Activated naive CD4-positive, alpha-beta T cell treated with anti-CD3 and anti-CD28 coated beads, Interleukin-2, amount 50 U/mL, for 72 hours (primary cell): Measurements from ENCODE around the gene ABCB10. TPM values are rescaled to one million over a fixed set of nuclear protein-coding genes. Genes with fewer than 3 reads are reported as not detected.

Source experiments
- ATAC-seq, 2 donors: fragments of 150-1000 bp; cut with Tn5 transposase; 2 replicates each; pipeline ENCODE4 v1.10.0; 2021; ENCODE audit warnings: mild to moderate bottlenecking in 2 of 2, moderate library complexity in 2 of 2
- DNase-seq, 2 donors: peaks; one replicate each; pipeline ENCODE4 v3.0.0; 2021 to 2022; ENCODE audit warnings: low spot score in 2 of 2
- H3K27ac Mint-ChIP-seq, 2 donors: one replicate each; pipeline ENCODE4 v1.8.0; 2022; ENCODE audit warnings: mild to moderate bottlenecking in 2 of 2, mixed read lengths in 2 of 2
- H3K36me3 Mint-ChIP-seq, 2 donors: one replicate each; pipeline ENCODE4 v1.8.0; 2022; ENCODE audit warnings: mixed read lengths in 2 of 2
- H3K9me3 Mint-ChIP-seq, 2 donors: one replicate each; pipeline ENCODE4 v1.8.0; 2022; ENCODE audit warnings: mixed read lengths in 2 of 2
- total RNA-seq, 2 donors: library from RNA; stranded (reverse); gene quantifications; one replicate each; pipeline ENCODE4 v1.2.3, GENCODE V29; 2022

The ABCB10 gene
- total RNA-seq, 2 donors from 2014 or later, result 17.4 to 39.3 TPM

DNA sequence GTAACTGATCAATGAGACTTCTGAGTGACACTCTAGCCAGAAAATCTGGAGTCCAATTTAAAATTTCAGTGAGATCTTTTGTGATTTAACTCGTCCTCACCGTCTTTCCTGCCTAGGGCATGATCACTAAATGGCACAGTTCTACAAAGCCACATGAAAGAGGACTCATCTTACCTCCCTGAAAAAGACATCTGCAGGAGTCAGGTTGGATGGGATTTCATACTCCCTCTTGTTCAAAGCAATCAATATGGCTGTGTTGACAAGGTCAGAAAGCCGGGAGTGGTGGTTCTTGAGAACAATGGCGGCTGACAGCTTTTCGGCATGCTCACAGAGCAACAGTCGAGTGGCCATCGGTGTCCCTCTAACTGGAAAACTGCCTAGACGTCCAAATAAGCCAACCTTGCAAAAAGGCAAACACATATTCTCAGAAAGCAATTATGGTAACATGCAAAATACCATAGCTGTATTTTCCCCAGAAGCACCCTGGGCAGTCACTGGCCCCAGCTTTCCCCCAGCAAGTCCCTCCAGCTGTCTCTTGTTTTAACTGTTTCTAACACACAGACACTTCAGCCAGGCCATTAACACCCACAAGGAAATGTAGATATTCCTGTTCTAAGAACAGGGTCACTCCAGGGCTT lies 88.0 kb downstream of the ABCB10 start:
- Mint-ChIP-seq H3K36me3 (peaks cover 12 to 15% of the 10 kb centered on the region in 2 donors), H3K9me3 (no peaks in the 10 kb centered on the region), H3K27ac (peak overlapping the region in 1 of 2 donors; percentile 51)
- DNase-seq, result no peak
- no peak for ATAC-seq

DNA sequence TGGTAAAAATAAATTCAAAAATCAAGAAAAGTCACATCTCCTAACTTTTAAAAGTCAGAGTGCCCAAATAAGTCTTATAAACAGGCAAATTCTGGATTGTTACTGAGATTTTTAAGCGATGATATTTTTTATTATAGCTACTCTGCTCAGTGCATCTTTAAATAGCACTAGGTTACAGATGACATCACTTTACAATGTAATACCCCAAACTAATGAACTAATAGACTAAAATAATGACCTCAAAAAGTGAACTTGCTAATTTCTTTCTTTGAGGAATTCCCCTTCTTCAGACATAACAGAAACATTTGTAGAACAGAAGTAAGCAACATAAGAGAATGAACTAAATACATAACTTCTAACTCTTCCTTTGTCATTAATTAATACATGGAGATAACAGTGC lies 91.6 kb downstream of the ABCB10 start:
- Mint-ChIP-seq H3K27ac (no peak overlapping the region), H3K36me3 (peaks cover 11 to 30% of the 10 kb centered on the region in 2 donors), H3K9me3 (no peaks in the 10 kb centered on the region)
- ATAC-seq (no peak), DNase-seq (no peak)

Other genes starting within 250 kb of the ABCB10 start
- 10 to 100 TPM in 1 of 2 donors, 1 to 10 TPM in 1; 5.9 to 11.4 TPM for gene CCSAP, start 215.7 kb downstream of the ABCB10 start, total RNA-seq
- gene ACTA1, start 124.6 kb downstream of the ABCB10 start, total RNA-seq, result not detected
- gene NUP133, start 50.4 kb downstream of the ABCB10 start, total RNA-seq, result 10 to 100 TPM; 52.7 to 55.7 TPM
- 10 to 100 TPM; 10.9 to 21.6 TPM for gene TAF5L, start 67.4 kb upstream of the ABCB10 start, total RNA-seq
- gene URB2, start 67.5 kb upstream of the ABCB10 start, total RNA-seq, result 10 to 100 TPM; 11.4 to 15.7 TPM